Testis (tissue), 3 donors: ENCODE data around the gene FOXN3. TPM values are rescaled to one million over a fixed set of nuclear protein-coding genes. Genes with fewer than 3 reads are reported as not detected.

Experiments
- DNase-seq: peaks from one replicate; pipeline ENCODE4 v3.0.0-alpha.2; 2019
- H3K27ac ChIP-seq, 2 donors: fragments of 200-600 bp; sonication (generic); one replicate each; pipeline ENCODE4 v1.5.1; 2019
- H3K27me3 ChIP-seq: fragments of 200-600 bp; sonication (generic); one replicate; pipeline ENCODE4 v1.5.1; 2019
- H3K36me3 ChIP-seq: fragments of 200-600 bp; sonication (generic); one replicate; pipeline ENCODE4 v1.5.1; 2017; ENCODE audit warnings: low read depth; ENCODE audit errors: missing control alignments
- H3K4me1 ChIP-seq: fragments of 200-600 bp; sonication (generic); one replicate; pipeline ENCODE4 v1.5.1; 2019
- H3K4me3 ChIP-seq, 2 donors: fragments of 200-600 bp; sonication (generic); one replicate each; pipeline ENCODE4 v1.5.1; 2017 to 2019
- H3K9me3 ChIP-seq: fragments of 200-600 bp; sonication (generic); one replicate; pipeline ENCODE4 v1.5.1; 2017
- POLR2A ChIP-seq: fragments of 450-650 bp; IDR thresholded peaks from one replicate; pipeline ENCODE4 v1.6.1; 2017; ENCODE audit warnings: antibody characterized with exemption, mild to moderate bottlenecking, moderate library complexity
- WGBS, 2 donors: methylation state at CpG; one replicate each; pipeline ENCODE4 v1.1.5; 2018; 5-methylcytosine and 5-hydroxymethylcytosine counted together
- intact Hi-C: fragments of 100-400 bp; cut with DNase I; formaldehyde crosslinking; loops from one replicate; pipeline ENCODE4 v1.15.1; 2023; ENCODE audit warnings: low total_unique reads
- polyA plus RNA-seq: library from polyadenylated mRNA; stranded (reverse); fragments of 350-450 nt; fragmentation: Illumina TruSeq; extraction: RNeasy Lipid Tissue Mini Kit (QIAGEN cat#74804); gene quantifications from one replicate; pipeline ENCODE4 v1.2.3, GENCODE V29; 2014; ENCODE audit warnings: low read depth, low replicate concordance; ENCODE audit not compliant: insufficient read depth
- total RNA-seq, 2 donors: library from RNA; depleted of rRNA; stranded (reverse); fragments of >200 nt; gene quantifications; one replicate each; pipeline ENCODE4 v1.2.3, GENCODE V29; 2016
- TF ChIP-seq, protein P1 (sequence below), 3 experiments: fragments of 450-650 bp in 2 of 3; fragments of 200-600 bp in 1 of 3; sonication (generic) in 1 of 3; IDR thresholded peaks; one replicate each; pipeline ENCODE4 v1.5.1; 2016 to 2019; ENCODE audit warnings: antibody characterized with exemption in 3 of 3, mild to moderate bottlenecking in 2 of 3, moderate library complexity in 1 of 3

Gene FOXN3
- total and polyA plus RNA-seq, 3 donors from 2014 or later, result 40.7 to 103 (median 100) TPM

DNA sequence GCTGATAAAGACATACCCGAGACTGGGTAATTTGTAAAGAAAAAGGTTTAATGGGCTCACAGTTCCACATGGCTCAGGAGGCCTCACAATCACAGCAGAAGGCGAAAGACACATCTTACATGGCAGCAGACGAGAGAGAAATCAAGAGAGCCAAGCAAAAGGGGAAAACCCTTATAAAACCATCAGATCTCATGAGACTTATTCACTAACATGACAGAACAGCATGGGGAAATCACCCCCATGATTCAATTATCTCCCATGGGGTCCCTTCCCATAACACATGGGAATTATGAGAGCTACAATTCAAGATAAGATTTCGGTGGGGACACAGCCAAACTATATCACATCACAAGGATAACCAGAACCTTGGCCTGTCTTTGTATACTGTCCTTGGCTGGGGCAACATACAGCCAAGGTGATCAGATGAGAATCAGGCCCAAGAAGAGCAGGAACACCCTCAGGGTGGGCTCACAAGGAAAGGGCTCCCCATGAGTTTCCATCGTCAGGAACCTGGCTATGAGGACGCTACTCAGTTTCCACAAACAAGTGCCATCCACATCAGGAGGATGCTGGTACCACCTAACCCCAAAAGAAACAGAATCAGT, 152.7 kb downstream of the FOXN3 start:
- intact Hi-C loops, result no loop called here
- DNase-seq, result no peak
- H3K9me3 ChIP-seq, result no peaks in the 10 kb centered on the region
- no peak overlapping the region for H3K4me3 ChIP-seq
- TF ChIP-seq POLR2A, result no peak
- TF ChIP-seq, protein P1, sequence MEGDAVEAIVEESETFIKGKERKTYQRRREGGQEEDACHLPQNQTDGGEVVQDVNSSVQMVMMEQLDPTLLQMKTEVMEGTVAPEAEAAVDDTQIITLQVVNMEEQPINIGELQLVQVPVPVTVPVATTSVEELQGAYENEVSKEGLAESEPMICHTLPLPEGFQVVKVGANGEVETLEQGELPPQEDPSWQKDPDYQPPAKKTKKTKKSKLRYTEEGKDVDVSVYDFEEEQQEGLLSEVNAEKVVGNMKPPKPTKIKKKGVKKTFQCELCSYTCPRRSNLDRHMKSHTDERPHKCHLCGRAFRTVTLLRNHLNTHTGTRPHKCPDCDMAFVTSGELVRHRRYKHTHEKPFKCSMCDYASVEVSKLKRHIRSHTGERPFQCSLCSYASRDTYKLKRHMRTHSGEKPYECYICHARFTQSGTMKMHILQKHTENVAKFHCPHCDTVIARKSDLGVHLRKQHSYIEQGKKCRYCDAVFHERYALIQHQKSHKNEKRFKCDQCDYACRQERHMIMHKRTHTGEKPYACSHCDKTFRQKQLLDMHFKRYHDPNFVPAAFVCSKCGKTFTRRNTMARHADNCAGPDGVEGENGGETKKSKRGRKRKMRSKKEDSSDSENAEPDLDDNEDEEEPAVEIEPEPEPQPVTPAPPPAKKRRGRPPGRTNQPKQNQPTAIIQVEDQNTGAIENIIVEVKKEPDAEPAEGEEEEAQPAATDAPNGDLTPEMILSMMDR (IDR thresholded peaks at IDR 0.05), result no peak
- H3K27ac ChIP-seq, result peak overlapping the region in 1 of 2 donors; percentile 66
- no peaks in the 10 kb centered on the region for H3K36me3 ChIP-seq
- 81 to 89% methylated on average over 6 of the region's 6 CpGs for WGBS, 2 donors
- H3K27me3 ChIP-seq, result no peaks in the 10 kb centered on the region
- peaks cover 57% of the 10 kb centered on the region for H3K4me1 ChIP-seq

DNA sequence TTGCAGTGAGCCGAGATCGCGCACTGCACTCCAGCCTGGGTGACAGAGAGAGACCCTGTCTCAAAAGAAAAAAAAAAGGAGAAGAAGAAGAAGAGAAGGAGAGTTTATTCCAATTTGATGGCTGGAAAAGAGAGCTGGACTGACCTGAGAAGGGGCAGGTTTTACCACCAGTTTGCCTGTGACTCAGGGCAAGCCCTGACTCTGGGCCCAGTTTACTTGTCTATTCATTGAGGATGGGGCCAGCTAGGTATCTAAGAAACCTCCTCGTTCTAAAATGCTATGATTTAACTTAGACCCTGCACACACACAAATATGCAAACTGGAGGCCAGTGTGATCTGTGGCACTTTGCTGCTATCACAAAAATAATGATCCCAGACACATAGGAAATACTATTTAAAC, 155.0 kb downstream of the FOXN3 start:
- Histone ChIP-seq H3K4me3 (no peak overlapping the region), H3K36me3 (no peaks in the 10 kb centered on the region), H3K27me3 (no peaks in the 10 kb centered on the region), H3K9me3 (no peaks in the 10 kb centered on the region), H3K27ac (peak overlapping the region; percentile 36 to 50), H3K4me1 (peaks cover 44% of the 10 kb centered on the region)
- 80 to 82% methylated on average over 4 of the region's 4 CpGs for WGBS, 2 donors
- DNase-seq, result no peak
- TF ChIP-seq POLR2A, result no peak
- TF ChIP-seq, protein P1 (IDR thresholded peaks at IDR 0.05), result no peak
- intact Hi-C loops, result no loop called here

DNA sequence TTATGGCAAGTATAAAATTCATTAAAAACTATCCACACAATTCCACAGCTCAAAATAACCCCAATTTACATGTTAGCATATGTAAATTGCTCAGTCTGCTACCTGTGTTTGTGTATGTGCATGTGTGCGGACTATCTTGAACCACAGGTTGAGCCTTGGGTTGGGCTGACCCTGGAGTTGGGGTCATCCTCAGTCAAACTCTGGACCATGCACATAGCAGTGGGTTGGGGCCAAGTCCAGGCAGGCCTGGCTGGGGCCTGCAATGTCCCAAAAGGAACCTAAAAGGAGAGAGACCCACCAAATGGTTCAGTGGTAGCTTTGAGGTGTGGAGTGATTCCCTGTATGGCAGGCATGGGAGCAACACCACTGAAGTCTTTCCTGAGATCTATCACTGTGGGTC, 156.1 kb downstream of the FOXN3 start:
- TF ChIP-seq, protein P1 (IDR thresholded peaks at IDR 0.05), result no peak
- TF ChIP-seq POLR2A, result no peak
- H3K36me3 ChIP-seq, result no peaks in the 10 kb centered on the region
- no peaks in the 10 kb centered on the region for H3K9me3 ChIP-seq
- H3K27ac ChIP-seq, result no peak overlapping the region
- no peaks in the 10 kb centered on the region for H3K27me3 ChIP-seq
- no peak for DNase-seq
- no peak overlapping the region for H3K4me3 ChIP-seq
- WGBS, 2 donors, result 100% methylated on average over 1 of the region's 1 CpG
- peaks cover 35% of the 10 kb centered on the region for H3K4me1 ChIP-seq
- intact Hi-C loops, result no loop called here

DNA sequence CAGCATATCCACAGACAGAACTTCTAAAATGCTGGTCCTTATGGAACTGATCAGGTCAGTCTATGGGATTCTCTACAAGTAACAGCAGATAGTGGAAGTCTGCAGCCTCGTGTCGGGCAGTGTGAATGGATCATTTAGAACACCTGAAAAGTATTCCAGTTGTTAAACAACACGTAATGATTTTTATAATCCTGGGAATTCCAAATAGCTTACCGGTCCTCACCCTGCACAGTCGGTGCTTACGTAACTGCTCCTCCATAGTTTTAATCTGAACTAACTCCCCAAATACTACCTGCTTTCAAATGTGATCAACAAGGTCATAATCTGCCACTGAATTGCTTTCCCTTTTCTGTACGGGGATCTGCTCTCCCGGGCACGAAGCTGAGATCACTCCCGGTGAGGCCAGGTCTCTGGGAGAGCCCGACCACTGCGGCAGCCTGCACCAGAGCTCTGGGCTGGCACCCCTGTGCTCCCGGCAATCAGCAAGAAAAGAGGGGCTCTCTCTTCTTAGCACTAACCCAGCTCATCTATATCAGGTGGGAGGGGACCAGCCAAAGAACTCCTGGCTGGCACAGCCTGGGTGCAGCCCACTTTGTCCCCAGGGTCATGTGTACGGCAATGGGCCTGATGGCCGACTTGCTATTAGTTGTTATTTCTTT, 157.0 kb downstream of the FOXN3 start:
- peak overlapping the region in 1 of 2 donors; percentile 28 for H3K27ac ChIP-seq
- intact Hi-C loops, result no loop called here
- TF ChIP-seq, protein P1 (IDR thresholded peaks at IDR 0.05), result no peak
- no peak for TF ChIP-seq POLR2A
- H3K9me3 ChIP-seq, result no peaks in the 10 kb centered on the region
- H3K4me1 ChIP-seq, result peaks cover 31% of the 10 kb centered on the region
- no peak overlapping the region for H3K4me3 ChIP-seq
- no peaks in the 10 kb centered on the region for H3K36me3 ChIP-seq
- DNase-seq, result no peak
- 63 to 77% methylated on average over 15 of the region's 15 CpGs for WGBS, 2 donors
- no peaks in the 10 kb centered on the region for H3K27me3 ChIP-seq
